Lung (tissue), 12 donors: Measurements from ENCODE around the gene PYCR2. TPM values are rescaled to one million over a fixed set of nuclear protein-coding genes. Genes with fewer than 3 reads are reported as not detected.

Experiments used
- ATAC-seq: fragments of 200-7000 bp; cut with Tn5 transposase; one replicate; pipeline ENCODE4 v1.9.1; 2020; ENCODE audit warnings: moderate number of reproducible peaks; ENCODE audit not compliant: insufficient read depth, low FRiP score
- DNase-seq, 3 donors: peaks; one replicate each; pipeline ENCODE4 v3.0.0-alpha.2; 2013 to 2017
- H3K27ac ChIP-seq, 2 donors: one replicate each; pipeline ENCODE4 v1.5.1; 2013; ENCODE audit warnings: mild to moderate bottlenecking in 2 of 2, moderate library complexity in 2 of 2, control low read depth in 1 of 2, inconsistent platforms in 1 of 2, low read depth in 1 of 2, low read length in 1 of 2
- H3K27me3 ChIP-seq, 3 donors: one replicate each; pipeline ENCODE4 v1.5.1; 2013; ENCODE audit warnings: low read length in 2 of 3; ENCODE audit not compliant: control insufficient read depth in 3 of 3, insufficient read depth in 3 of 3
- H3K36me3 ChIP-seq, 4 donors: one replicate each; pipeline ENCODE4 v1.5.1; 2013; ENCODE audit warnings: low read length in 4 of 4, mild to moderate bottlenecking in 1 of 4, moderate library complexity in 1 of 4; ENCODE audit not compliant: control insufficient read depth in 4 of 4, insufficient read depth in 4 of 4
- H3K4me1 ChIP-seq, 5 donors: one replicate each; pipeline ENCODE4 v1.5.1; 2013; ENCODE audit warnings: low read length in 5 of 5, mild to moderate bottlenecking in 2 of 5, moderate library complexity in 1 of 5; ENCODE audit not compliant: control insufficient read depth in 5 of 5, insufficient read depth in 5 of 5
- H3K4me3 ChIP-seq: one replicate; pipeline ENCODE4 v1.5.1; 2013; ENCODE audit warnings: mild to moderate bottlenecking, control low read depth, moderate library complexity
- H3K9ac ChIP-seq, 2 donors: one replicate each; pipeline ENCODE4 v1.5.1; 2013; ENCODE audit warnings: low read length in 2 of 2, control low read depth in 1 of 2; ENCODE audit not compliant: insufficient read depth in 1 of 2
- H3K9me3 ChIP-seq, 4 donors: one replicate each; pipeline ENCODE4 v1.5.1; 2013; ENCODE audit warnings: low read length in 3 of 4, mild to moderate bottlenecking in 1 of 4, moderate library complexity in 1 of 4; ENCODE audit not compliant: control insufficient read depth in 4 of 4, insufficient read depth in 3 of 4
- WGBS, 2 donors: extraction: QIAGEN DNeasy Blood & Tissue Kit; methylation state at CpG; one replicate each; pipeline ENCODE4 v1.1.7; 2013; 5-methylcytosine and 5-hydroxymethylcytosine counted together
- polyA plus RNA-seq, 2 donors: library from polyadenylated mRNA; stranded (reverse); fragments of 200-250 nt; gene quantifications; one replicate each; pipeline ENCODE4 v1.2.1, GENCODE V29; 2013
- total RNA-seq, 2 donors: library from RNA; depleted of rRNA in 1 of 2; stranded (reverse); fragments of >200 nt in 1 of 2; gene quantifications; one replicate each; pipeline ENCODE4 v1.2.1, GENCODE V29; 2014 to 2021
- TF ChIP-seq, protein P1 (sequence below): IDR thresholded peaks from 2 replicates; pipeline ENCODE4 v1.5.1; 2012; ENCODE audit warnings: mild to moderate bottlenecking; ENCODE audit errors: control extremely low read depth, extremely low read depth
- donor health status: control.
- donor health status: control.
- donor health status: Bipolar disorder and iron deficiency.
- donor health status: healthy.
- donor health status: DM: yes; HTN: yes; CAD: no.

Gene PYCR2
- total and polyA plus RNA-seq, 4 donors, result 32.6 to 105 (median 84.8) TPM

DNA sequence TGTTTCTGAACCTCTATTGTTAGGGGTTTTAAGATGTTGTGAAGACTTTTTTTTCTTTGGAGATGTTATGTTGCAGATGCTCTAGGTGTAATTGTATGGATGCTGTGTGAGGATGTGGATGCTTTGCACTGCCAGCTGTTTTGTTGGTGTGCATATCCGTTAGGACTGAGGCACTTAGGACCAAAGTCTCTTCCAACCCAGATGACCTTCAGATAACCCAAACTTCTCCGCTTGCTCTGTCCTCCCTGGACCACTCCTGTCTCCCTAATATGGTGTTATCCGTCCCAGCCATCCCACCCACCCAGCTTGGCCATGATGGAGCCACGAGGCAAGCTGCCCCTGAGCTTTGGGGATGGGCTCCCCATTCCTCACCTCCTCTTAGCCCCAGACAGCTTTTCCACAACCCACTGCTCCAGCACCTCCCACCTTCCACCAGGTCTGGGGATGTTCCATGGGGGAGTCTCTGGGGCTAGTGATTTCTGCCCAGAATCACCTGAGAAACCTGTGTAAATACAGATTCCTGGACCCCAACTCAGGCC is 22.1 kb upstream of the PYCR2 start:
- no peaks in the 10 kb centered on the region for H3K36me3 ChIP-seq
- no peak for ATAC-seq
- H3K27ac ChIP-seq, result no peak overlapping the region
- peaks cover 4 to 9% (median 6%) of the 10 kb centered on the region in 5 donors for H3K4me1 ChIP-seq
- no peak for DNase-seq
- 76 to 98% methylated on average over 4 of the region's 4 CpGs for WGBS, 2 donors
- H3K9me3 ChIP-seq, result peaks cover 0 to 2% (median 0%) of the 10 kb centered on the region in 4 donors
- H3K4me3 ChIP-seq, result no peak overlapping the region
- no peak overlapping the region for H3K9ac ChIP-seq
- TF ChIP-seq, protein P1, sequence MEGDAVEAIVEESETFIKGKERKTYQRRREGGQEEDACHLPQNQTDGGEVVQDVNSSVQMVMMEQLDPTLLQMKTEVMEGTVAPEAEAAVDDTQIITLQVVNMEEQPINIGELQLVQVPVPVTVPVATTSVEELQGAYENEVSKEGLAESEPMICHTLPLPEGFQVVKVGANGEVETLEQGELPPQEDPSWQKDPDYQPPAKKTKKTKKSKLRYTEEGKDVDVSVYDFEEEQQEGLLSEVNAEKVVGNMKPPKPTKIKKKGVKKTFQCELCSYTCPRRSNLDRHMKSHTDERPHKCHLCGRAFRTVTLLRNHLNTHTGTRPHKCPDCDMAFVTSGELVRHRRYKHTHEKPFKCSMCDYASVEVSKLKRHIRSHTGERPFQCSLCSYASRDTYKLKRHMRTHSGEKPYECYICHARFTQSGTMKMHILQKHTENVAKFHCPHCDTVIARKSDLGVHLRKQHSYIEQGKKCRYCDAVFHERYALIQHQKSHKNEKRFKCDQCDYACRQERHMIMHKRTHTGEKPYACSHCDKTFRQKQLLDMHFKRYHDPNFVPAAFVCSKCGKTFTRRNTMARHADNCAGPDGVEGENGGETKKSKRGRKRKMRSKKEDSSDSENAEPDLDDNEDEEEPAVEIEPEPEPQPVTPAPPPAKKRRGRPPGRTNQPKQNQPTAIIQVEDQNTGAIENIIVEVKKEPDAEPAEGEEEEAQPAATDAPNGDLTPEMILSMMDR, result no peak
- no peaks in the 10 kb centered on the region for H3K27me3 ChIP-seq

DNA sequence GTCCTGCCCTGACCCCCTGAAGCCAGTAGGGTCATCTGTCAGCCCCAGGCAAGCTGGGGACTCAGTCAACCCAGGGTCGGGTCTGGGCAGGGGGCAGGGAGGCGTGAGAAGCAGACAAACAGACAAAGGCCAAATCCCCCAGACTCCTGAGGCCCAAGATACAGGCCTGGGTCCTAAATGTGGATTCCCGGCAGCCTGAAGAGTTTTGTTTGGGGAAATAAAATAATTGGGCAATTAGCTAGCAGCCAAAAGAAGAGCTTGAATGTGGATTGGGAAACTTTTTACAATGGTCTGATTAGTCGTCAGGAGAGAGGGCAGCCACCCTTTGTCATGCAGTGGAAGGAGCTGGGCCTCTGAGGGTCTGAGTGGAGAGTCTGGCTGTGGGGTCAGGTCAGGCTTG is 21.5 kb upstream of the PYCR2 start:
- Histone ChIP-seq H3K4me1 (peaks cover 4 to 13% (median 10%) of the 10 kb centered on the region in 5 donors), H3K27ac (no peak overlapping the region), H3K9ac (no peak overlapping the region), H3K9me3 (peaks cover 0 to 2% (median 0%) of the 10 kb centered on the region in 4 donors), H3K4me3 (no peak overlapping the region), H3K36me3 (no peaks in the 10 kb centered on the region), H3K27me3 (no peaks in the 10 kb centered on the region)
- TF ChIP-seq, protein P1, result no peak
- no peak for ATAC-seq
- DNase-seq, result no peak
- WGBS, 2 donors, result 64 to 77% methylated on average over 4 of the region's 4 CpGs

DNA sequence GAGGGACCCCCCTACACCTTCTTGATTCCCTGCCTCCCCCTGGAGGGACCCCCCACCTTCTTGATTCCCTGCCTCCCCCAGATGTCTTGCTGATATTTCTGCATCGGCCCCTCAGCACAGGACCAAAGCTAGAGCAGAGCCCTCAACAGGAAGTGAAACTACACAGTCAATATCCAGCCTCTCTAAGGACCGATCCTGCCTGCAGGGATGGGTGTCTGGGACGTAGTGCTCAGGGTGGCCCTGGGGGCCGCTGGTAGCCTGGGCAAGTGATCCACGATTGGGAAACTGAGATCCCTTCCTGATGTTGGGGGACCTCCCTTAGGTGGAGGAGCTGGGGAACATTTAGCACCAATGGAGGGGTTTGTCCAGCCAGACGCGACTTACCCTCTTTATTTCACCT is 20.9 kb upstream of the PYCR2 start:
- H3K27ac ChIP-seq, result no peak overlapping the region
- DNase-seq, result no peak
- TF ChIP-seq, protein P1, result no peak
- WGBS, 2 donors, result 55 to 66% methylated on average over 7 of the region's 7 CpGs
- H3K27me3 ChIP-seq, result no peaks in the 10 kb centered on the region
- H3K4me3 ChIP-seq, result no peak overlapping the region
- no peaks in the 10 kb centered on the region for H3K36me3 ChIP-seq
- no peak overlapping the region for H3K9ac ChIP-seq
- peaks cover 0 to 2% (median 0%) of the 10 kb centered on the region in 4 donors for H3K9me3 ChIP-seq
- ATAC-seq, result no peak
- H3K4me1 ChIP-seq, result peaks cover 5 to 19% (median 10%) of the 10 kb centered on the region in 5 donors

DNA sequence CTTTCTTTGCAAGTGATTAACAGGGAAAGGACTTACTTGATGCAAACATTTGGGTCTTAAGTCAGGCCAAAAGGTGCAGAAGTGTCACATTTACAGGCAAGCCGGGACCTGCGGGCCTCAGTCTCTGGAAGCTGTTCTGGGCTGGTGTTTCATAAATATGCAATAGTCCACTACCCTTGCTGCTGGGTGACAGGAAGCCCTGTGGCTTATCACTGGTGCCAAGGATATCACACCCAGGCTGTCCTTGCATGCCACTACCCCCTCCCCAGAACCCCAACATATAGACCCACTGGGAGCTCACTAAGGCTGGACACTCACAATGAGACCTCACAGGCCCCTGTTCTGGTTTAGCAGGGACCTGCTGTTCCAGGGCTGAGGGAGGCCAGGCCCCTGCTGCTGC is 20.3 kb upstream of the PYCR2 start:
- no peak overlapping the region for H3K4me3 ChIP-seq
- no peak for DNase-seq
- H3K4me1 ChIP-seq, result peaks cover 5 to 19% (median 10%) of the 10 kb centered on the region in 5 donors
- no peak overlapping the region for H3K9ac ChIP-seq
- ATAC-seq, result no peak
- no peak overlapping the region for H3K27ac ChIP-seq
- WGBS, 2 donors, result 67 to 84% methylated on average over 2 of the region's 2 CpGs
- H3K36me3 ChIP-seq, result no peaks in the 10 kb centered on the region
- TF ChIP-seq, protein P1, result no peak
- H3K9me3 ChIP-seq, result peaks cover 0 to 2% (median 0%) of the 10 kb centered on the region in 4 donors
- H3K27me3 ChIP-seq, result no peaks in the 10 kb centered on the region
